GM23248 (cell line): ENCODE data around the gene DNAJC28.

ENCODE experiments used
- EZH2 ChIP-seq: fragments of 200-600 bp; sonication (generic); IDR thresholded peaks from 2 replicates; pipeline ENCODE4 v1.6.1; 2018; ENCODE audit warnings: antibody characterized with exemption, mild to moderate bottlenecking; ENCODE audit not compliant: insufficient read depth, poor library complexity, severe bottlenecking
- EZH2phosphoT487 ChIP-seq: fragments of 200-600 bp; sonication (generic); IDR thresholded peaks from 2 replicates; pipeline ENCODE4 v1.6.1; 2018; ENCODE audit warnings: antibody characterized with exemption, moderate library complexity, mild to moderate bottlenecking, low read depth; ENCODE audit not compliant: insufficient read depth

DNA sequence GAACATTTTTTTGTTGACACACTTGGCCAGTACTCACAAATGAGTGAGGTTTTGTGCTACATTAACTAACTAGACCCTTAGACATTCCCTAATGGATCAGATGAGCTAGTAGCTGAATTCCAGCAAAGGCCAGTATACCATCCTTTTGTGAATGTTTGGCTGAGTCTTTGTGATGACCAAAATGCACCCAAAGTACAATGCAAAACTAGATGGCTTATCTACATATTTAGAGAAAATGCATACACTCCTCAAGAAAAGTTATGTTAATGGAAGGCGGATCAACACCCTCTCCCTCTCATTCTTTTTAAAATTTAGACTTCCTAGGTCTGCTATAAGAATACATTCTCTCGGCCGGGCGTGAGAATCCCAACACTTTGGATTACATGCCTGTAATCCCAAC lies 20.1 kb upstream of the DNAJC28 start:
- TF ChIP-seq EZH2 (no peak), EZH2phosphoT487 (no peak)
